Measurements from ENCODE around the gene CACYBP. TPM values are rescaled to one million over a fixed set of nuclear protein-coding genes. Genes with fewer than 3 reads are reported as not detected.
A peak's percentile ranks its signal among the peaks of the same experiment; 100 is the strongest.

CACYBP gene
- total RNA-seq, 1 donor from 2014 or later = 311 TPM

- H3K27me3 Mint-ChIP-seq (ENCODE audit: low read depth) = no peaks in the 10 kb centered on the region
- no peak for DNase-seq (ENCODE audit: low spot score)
- no peaks in the 10 kb centered on the region for H3K9me3 Mint-ChIP-seq
- H3K4me1 Mint-ChIP-seq (ENCODE audit: low read depth) = peaks cover 21% of the 10 kb centered on the region
- peaks cover 44% of the 10 kb centered on the region for H3K36me3 Mint-ChIP-seq (ENCODE audit: low read depth)
- no peak overlapping the region for H3K4me3 Mint-ChIP-seq (ENCODE audit: low read depth)
- H3K27ac Mint-ChIP-seq = no peak overlapping the region
- intact Hi-C loops (cut with micrococcal nuclease) = no loop called here
Measured at GRCh38 chr1:174984952-174985351, 14.8 kb upstream of the CACYBP start.

- no peaks in the 10 kb centered on the region for H3K9me3 Mint-ChIP-seq
- H3K27me3 Mint-ChIP-seq (ENCODE audit: low read depth) = no peaks in the 10 kb centered on the region
- peaks cover 16% of the 10 kb centered on the region for H3K36me3 Mint-ChIP-seq (ENCODE audit: low read depth)
- H3K27ac Mint-ChIP-seq = peak overlapping the region; percentile 60
- intact Hi-C loops (cut with micrococcal nuclease) = no loop called here
- H3K4me1 Mint-ChIP-seq (ENCODE audit: low read depth) = peaks cover 28% of the 10 kb centered on the region
- no peak overlapping the region for H3K4me3 Mint-ChIP-seq (ENCODE audit: low read depth)
- DNase-seq (ENCODE audit: low spot score) = no peak
Measured at GRCh38 chr1:174988539-174988938, 11.2 kb upstream of the CACYBP start.

- no peak for DNase-seq (ENCODE audit: low spot score)
- intact Hi-C loops (cut with micrococcal nuclease) = no loop called here
- Mint-ChIP-seq H3K36me3 (ENCODE audit: low read depth) (peaks cover 15% of the 10 kb centered on the region), H3K4me1 (ENCODE audit: low read depth) (peaks cover 28% of the 10 kb centered on the region), H3K27me3 (ENCODE audit: low read depth) (no peaks in the 10 kb centered on the region), H3K9me3 (no peaks in the 10 kb centered on the region), H3K4me3 (ENCODE audit: low read depth) (no peak overlapping the region), H3K27ac (peak overlapping the region; percentile 40)
Measured at GRCh38 chr1:174988986-174989385, 10.8 kb upstream of the CACYBP start.

- peak overlapping the region; percentile 72 for H3K27ac Mint-ChIP-seq
- peaks cover 14% of the 10 kb centered on the region for H3K36me3 Mint-ChIP-seq (ENCODE audit: low read depth)
- intact Hi-C loops (cut with micrococcal nuclease) = loop anchor here (10.0 kb wide), 1 partner anchor 1125 kb away; the partner anchor contains the start of genes GAS5 and ZBTB37
- peaks cover 28% of the 10 kb centered on the region for H3K4me1 Mint-ChIP-seq (ENCODE audit: low read depth)
- DNase-seq (ENCODE audit: low spot score) = no peak
- peak overlapping the region; percentile 67 for H3K4me3 Mint-ChIP-seq (ENCODE audit: low read depth)
- no peaks in the 10 kb centered on the region for H3K9me3 Mint-ChIP-seq
- no peaks in the 10 kb centered on the region for H3K27me3 Mint-ChIP-seq (ENCODE audit: low read depth)
Measured at GRCh38 chr1:174989536-174990220, 10.1 kb upstream of the CACYBP start.

GRCh38 chr1:174990382-174990999, 9.3 kb upstream of the CACYBP start:
- no peaks in the 10 kb centered on the region for H3K9me3 Mint-ChIP-seq
- no peaks in the 10 kb centered on the region for H3K27me3 Mint-ChIP-seq (ENCODE audit: low read depth)
- peaks cover 12% of the 10 kb centered on the region for H3K36me3 Mint-ChIP-seq (ENCODE audit: low read depth)
- intact Hi-C loops (cut with micrococcal nuclease) = loop anchor here (10.0 kb wide), 1 partner anchor 1126 kb away; the partner anchor contains the start of genes GAS5 and ZBTB37
- no peak for DNase-seq (ENCODE audit: low spot score)
- H3K27ac Mint-ChIP-seq = peak overlapping the region; percentile 82
- H3K4me1 Mint-ChIP-seq (ENCODE audit: low read depth) = peaks cover 27% of the 10 kb centered on the region
- H3K4me3 Mint-ChIP-seq (ENCODE audit: low read depth) = peak overlapping the region; percentile 76

GRCh38 chr1:174991473-174991872, 8.3 kb upstream of the CACYBP start:
- no peak for DNase-seq (ENCODE audit: low spot score)
- H3K4me3 Mint-ChIP-seq (ENCODE audit: low read depth) = no peak overlapping the region
- no peaks in the 10 kb centered on the region for H3K27me3 Mint-ChIP-seq (ENCODE audit: low read depth)
- peaks cover 26% of the 10 kb centered on the region for H3K4me1 Mint-ChIP-seq (ENCODE audit: low read depth)
- H3K27ac Mint-ChIP-seq = no peak overlapping the region
- peaks cover 12% of the 10 kb centered on the region for H3K36me3 Mint-ChIP-seq (ENCODE audit: low read depth)
- H3K9me3 Mint-ChIP-seq = no peaks in the 10 kb centered on the region
- intact Hi-C loops (cut with micrococcal nuclease) = loop anchor here (10.0 kb wide), 1 partner anchor 1127 kb away; the partner anchor contains the start of genes GAS5 and ZBTB37

GRCh38 chr1:174995121-174995520, 4.6 kb upstream of the CACYBP start:
- Mint-ChIP-seq H3K27me3 (ENCODE audit: low read depth) (no peaks in the 10 kb centered on the region), H3K4me3 (ENCODE audit: low read depth) (no peak overlapping the region), H3K9me3 (no peaks in the 10 kb centered on the region), H3K36me3 (ENCODE audit: low read depth) (peaks cover 11% of the 10 kb centered on the region), H3K4me1 (ENCODE audit: low read depth) (peaks cover 18% of the 10 kb centered on the region), H3K27ac (no peak overlapping the region)
- intact Hi-C loops (cut with micrococcal nuclease) = loop anchor here (10.0 kb wide), 1 partner anchor 1130 kb away; the partner anchor contains the start of genes GAS5 and ZBTB37
- DNase-seq (ENCODE audit: low spot score) = no peak

GRCh38 chr1:174995916-174996315, 3.8 kb upstream of the CACYBP start:
- Mint-ChIP-seq H3K9me3 (no peaks in the 10 kb centered on the region), H3K4me1 (ENCODE audit: low read depth) (peaks cover 12% of the 10 kb centered on the region), H3K4me3 (ENCODE audit: low read depth) (no peak overlapping the region), H3K27me3 (ENCODE audit: low read depth) (no peaks in the 10 kb centered on the region), H3K36me3 (ENCODE audit: low read depth) (peaks cover 18% of the 10 kb centered on the region), H3K27ac (no peak overlapping the region)
- no peak for DNase-seq (ENCODE audit: low spot score)
- intact Hi-C loops (cut with micrococcal nuclease) = loop anchor here (10.0 kb wide), 1 partner anchor 1131 kb away; the partner anchor contains the start of genes GAS5 and ZBTB37

GRCh38 chr1:174996476-174996875, 3.3 kb upstream of the CACYBP start:
- Mint-ChIP-seq H3K27ac (no peak overlapping the region), H3K9me3 (no peaks in the 10 kb centered on the region), H3K4me1 (ENCODE audit: low read depth) (peaks cover 15% of the 10 kb centered on the region), H3K27me3 (ENCODE audit: low read depth) (no peaks in the 10 kb centered on the region), H3K36me3 (ENCODE audit: low read depth) (peaks cover 24% of the 10 kb centered on the region), H3K4me3 (ENCODE audit: low read depth) (no peak overlapping the region)
- intact Hi-C loops (cut with micrococcal nuclease) = loop anchor here (10.0 kb wide), 1 partner anchor 1132 kb away; the partner anchor contains the start of genes GAS5 and ZBTB37
- DNase-seq (ENCODE audit: low spot score) = no peak

- DNase-seq (ENCODE audit: low spot score) = no peak
- no peaks in the 10 kb centered on the region for H3K9me3 Mint-ChIP-seq
- no peak overlapping the region for H3K4me3 Mint-ChIP-seq (ENCODE audit: low read depth)
- H3K27ac Mint-ChIP-seq = no peak overlapping the region
- peaks cover 19% of the 10 kb centered on the region for H3K4me1 Mint-ChIP-seq (ENCODE audit: low read depth)
- no peaks in the 10 kb centered on the region for H3K27me3 Mint-ChIP-seq (ENCODE audit: low read depth)
- peaks cover 29% of the 10 kb centered on the region for H3K36me3 Mint-ChIP-seq (ENCODE audit: low read depth)
- intact Hi-C loops (cut with micrococcal nuclease) = loop anchor here (10.0 kb wide), 1 partner anchor 1132 kb away; the partner anchor contains the start of genes GAS5 and ZBTB37
Measured at GRCh38 chr1:174997041-174997440, 2.7 kb upstream of the CACYBP start.

GRCh38 chr1:174998569-174999215, 1.1 kb upstream of the CACYBP start:
- H3K36me3 Mint-ChIP-seq (ENCODE audit: low read depth) = peaks cover 37% of the 10 kb centered on the region
- H3K27ac Mint-ChIP-seq = no peak overlapping the region
- H3K27me3 Mint-ChIP-seq (ENCODE audit: low read depth) = no peaks in the 10 kb centered on the region
- no peaks in the 10 kb centered on the region for H3K9me3 Mint-ChIP-seq
- H3K4me1 Mint-ChIP-seq (ENCODE audit: low read depth) = peaks cover 31% of the 10 kb centered on the region
- DNase-seq (ENCODE audit: low spot score) = peak; percentile 43
- intact Hi-C loops (cut with micrococcal nuclease) = loop anchor here (1.0 to 10.0 kb wide), 8 partner anchors 25 to 1522 kb away; partner anchors contain the start of genes GAS5, MRPS14, PRDX6 and RABGAP1L
- H3K4me3 Mint-ChIP-seq (ENCODE audit: low read depth) = no peak overlapping the region

GRCh38 chr1:174999216-174999935, 371 bp upstream of the CACYBP start:
- Mint-ChIP-seq H3K4me3 (ENCODE audit: low read depth) (no peak overlapping the region), H3K9me3 (no peaks in the 10 kb centered on the region), H3K4me1 (ENCODE audit: low read depth) (peaks cover 38% of the 10 kb centered on the region), H3K27ac (no peak overlapping the region), H3K36me3 (ENCODE audit: low read depth) (peaks cover 40% of the 10 kb centered on the region), H3K27me3 (ENCODE audit: low read depth) (no peaks in the 10 kb centered on the region)
- intact Hi-C loops (cut with micrococcal nuclease) = loop anchor here (1.0 to 10.0 kb wide), 7 partner anchors 24 to 1523 kb away; partner anchors contain the start of genes GAS5, MRPS14, PRDX6 and RABGAP1L
- peak; percentile 96 for DNase-seq (ENCODE audit: low spot score)

All from activated T-helper 2 cell treated with anti-CD3 and anti-CD28 coated beads, Interferon-gamma antibody, Interleukin-2, Interleukin-4, amounts not matched to agents 10 μg/mL and 5 μg/mL and 100 μg/mL, durations not matched to agents 14 hours and 24 hours and 36 hours (primary cell).